Activated CD8-positive, alpha-beta memory T cell treated with anti-CD3 and anti-CD28 coated beads for 4 hours (primary cell): Measurements from ENCODE around the gene CALHM5.
A peak's percentile ranks its signal among the peaks of the same experiment; 100 is the strongest.

Experiments
- DNase-seq, 2 donors: peaks; one replicate each; pipeline ENCODE4 v3.0.0-alpha.2; 2020; ENCODE audit warnings: low read depth in 2 of 2

Gene CALHM5

GRCh38 chr6:116547358-116547757, 35.9 kb downstream of the CALHM5 start:
- no peak for DNase-seq

- DNase-seq = no peak
Measured at GRCh38 chr6:116550796-116551195, 39.4 kb downstream of the CALHM5 start.

GRCh38 chr6:116553451-116553850, 42.0 kb downstream of the CALHM5 start, which contains the start of gene CALHM4:
Gene CALHM4 (plus strand): TSS chr6:116553751. CDS start chr6:116553794, 43 bp downstream.
- DNase-seq = no peak

GRCh38 chr6:116556065-116556464, 44.6 kb downstream of the CALHM5 start:
- no peak for DNase-seq

- DNase-seq = no peak
Measured at GRCh38 chr6:116556814-116557415, 45.5 kb downstream of the CALHM5 start.

GRCh38 chr6:116557893-116558292, 46.5 kb downstream of the CALHM5 start:
- DNase-seq = no peak

GRCh38 chr6:116560130-116560529, 48.7 kb downstream of the CALHM5 start:
- no peak for DNase-seq

- DNase-seq = peak in 1 of 2 donors; percentile 38
Measured at GRCh38 chr6:116561377-116562018, 50.1 kb downstream of the CALHM5 start.

GRCh38 chr6:116562019-116562403, 50.6 kb downstream of the CALHM5 start:
- DNase-seq = no peak

- no peak for DNase-seq
Measured at GRCh38 chr6:116562614-116563013, 51.2 kb downstream of the CALHM5 start.

GRCh38 chr6:116563830-116564229, 52.4 kb downstream of the CALHM5 start:
- no peak for DNase-seq

- DNase-seq = no peak
Measured at GRCh38 chr6:116564311-116564710, 52.9 kb downstream of the CALHM5 start.

- no peak for DNase-seq
Measured at GRCh38 chr6:116564921-116565872, 53.8 kb downstream of the CALHM5 start.

- DNase-seq = no peak
Measured at GRCh38 chr6:116568111-116568510, 56.7 kb downstream of the CALHM5 start.

- DNase-seq = no peak
Measured at GRCh38 chr6:116568821-116569755, 57.6 kb downstream of the CALHM5 start.

- peak; percentile 93 to 98 for DNase-seq
Measured at GRCh38 chr6:116570856-116571682, 59.6 kb downstream of the CALHM5 start, which contains the start of gene RWDD1. Gene RWDD1 (plus strand): TSS chr6:116571504. CDS start chr6:116571583, 79 bp downstream.

- no peak for DNase-seq
Measured at GRCh38 chr6:116571683-116572000, 60.2 kb downstream of the CALHM5 start.

GRCh38 chr6:116572162-116572561, 60.7 kb downstream of the CALHM5 start:
- no peak for DNase-seq
